ENCODE data around the gene NRCAM. TPM values are rescaled to one million over a fixed set of nuclear protein-coding genes. Genes with fewer than 3 reads are reported as not detected.

The NRCAM gene
- total and polyA plus RNA-seq, 2 of the 13 experiments (the other 11 are each of a cell fraction or from before 2014, with no cell fraction given) = 0.31 to 0.33 TPM

DNA sequence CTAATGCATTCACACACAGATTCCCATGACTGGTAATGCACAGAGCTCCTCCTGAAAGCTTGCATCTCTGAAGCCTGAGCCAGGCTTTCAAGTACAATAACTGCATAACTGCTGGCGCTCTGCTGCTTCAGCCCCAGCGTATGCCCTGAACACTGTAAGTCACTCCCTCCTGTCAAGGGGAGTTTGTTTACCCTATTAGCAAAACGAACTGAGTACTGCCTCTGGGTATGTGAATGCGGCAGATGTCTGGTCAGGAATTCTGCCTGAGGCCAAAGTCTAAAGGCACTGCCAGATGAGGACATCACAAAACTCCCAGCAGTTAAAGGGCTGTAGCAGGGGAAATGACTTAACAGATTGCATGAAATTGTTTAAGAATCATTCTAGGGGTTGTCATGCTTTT is 97.7 kb downstream of the NRCAM start (continued):
- TF ChIP-seq ZNF329 (CRISPR knock-in tag; IDR thresholded peaks at IDR 0.05; ENCODE audit: low read depth) (no peak), ASH2L (IDR thresholded peaks at IDR 0.05; ENCODE audit: insufficient read length, low read depth, low read length) (peak; percentile 59), ZEB1 (IDR thresholded peaks at IDR 0.05; ENCODE audit: insufficient replicate concordance, low read depth) (no peak), TEAD2 (CRISPR knock-in tag; IDR thresholded peaks at IDR 0.05) (no peak), ZNF331 (CRISPR knock-in tag; IDR thresholded peaks at IDR 0.05) (peak; percentile 91; the same call in 1 of the 2 replicates), ZBTB7B (CRISPR knock-in tag; IDR thresholded peaks at IDR 0.05) (peak; percentile 78; the same call in 1 of the 2 replicates), HHEX (CRISPR knock-in tag; IDR thresholded peaks at IDR 0.05) (no peak), EEA1 (CRISPR knock-in tag; IDR thresholded peaks at IDR 0.05; ENCODE audit: borderline replicate concordance) (no peak), KAT2B (IDR thresholded peaks at IDR 0.05; ENCODE audit: borderline replicate concordance, low read depth, low read length) (no peak), ETV5 (CRISPR knock-in tag; IDR thresholded peaks at IDR 0.05; ENCODE audit: borderline replicate concordance) (peak; percentile 65; the same call in 1 of the 2 replicates), SPEN (CRISPR knock-in tag; IDR thresholded peaks at IDR 0.05; ENCODE audit: low read depth) (peak; percentile 77; the same call in 1 of the 2 replicates), KLF9 (CRISPR knock-in tag; IDR thresholded peaks at IDR 0.05; ENCODE audit: low read depth) (no peak), ZNF264 (CRISPR knock-in tag; IDR thresholded peaks at IDR 0.05) (peak; percentile 90)
- TF ChIP-seq, protein P1, sequence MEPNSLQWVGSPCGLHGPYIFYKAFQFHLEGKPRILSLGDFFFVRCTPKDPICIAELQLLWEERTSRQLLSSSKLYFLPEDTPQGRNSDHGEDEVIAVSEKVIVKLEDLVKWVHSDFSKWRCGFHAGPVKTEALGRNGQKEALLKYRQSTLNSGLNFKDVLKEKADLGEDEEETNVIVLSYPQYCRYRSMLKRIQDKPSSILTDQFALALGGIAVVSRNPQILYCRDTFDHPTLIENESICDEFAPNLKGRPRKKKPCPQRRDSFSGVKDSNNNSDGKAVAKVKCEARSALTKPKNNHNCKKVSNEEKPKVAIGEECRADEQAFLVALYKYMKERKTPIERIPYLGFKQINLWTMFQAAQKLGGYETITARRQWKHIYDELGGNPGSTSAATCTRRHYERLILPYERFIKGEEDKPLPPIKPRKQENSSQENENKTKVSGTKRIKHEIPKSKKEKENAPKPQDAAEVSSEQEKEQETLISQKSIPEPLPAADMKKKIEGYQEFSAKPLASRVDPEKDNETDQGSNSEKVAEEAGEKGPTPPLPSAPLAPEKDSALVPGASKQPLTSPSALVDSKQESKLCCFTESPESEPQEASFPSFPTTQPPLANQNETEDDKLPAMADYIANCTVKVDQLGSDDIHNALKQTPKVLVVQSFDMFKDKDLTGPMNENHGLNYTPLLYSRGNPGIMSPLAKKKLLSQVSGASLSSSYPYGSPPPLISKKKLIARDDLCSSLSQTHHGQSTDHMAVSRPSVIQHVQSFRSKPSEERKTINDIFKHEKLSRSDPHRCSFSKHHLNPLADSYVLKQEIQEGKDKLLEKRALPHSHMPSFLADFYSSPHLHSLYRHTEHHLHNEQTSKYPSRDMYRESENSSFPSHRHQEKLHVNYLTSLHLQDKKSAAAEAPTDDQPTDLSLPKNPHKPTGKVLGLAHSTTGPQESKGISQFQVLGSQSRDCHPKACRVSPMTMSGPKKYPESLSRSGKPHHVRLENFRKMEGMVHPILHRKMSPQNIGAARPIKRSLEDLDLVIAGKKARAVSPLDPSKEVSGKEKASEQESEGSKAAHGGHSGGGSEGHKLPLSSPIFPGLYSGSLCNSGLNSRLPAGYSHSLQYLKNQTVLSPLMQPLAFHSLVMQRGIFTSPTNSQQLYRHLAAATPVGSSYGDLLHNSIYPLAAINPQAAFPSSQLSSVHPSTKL (CRISPR knock-in tag; IDR thresholded peaks at IDR 0.05) = peak; percentile 98
- TF ChIP-seq, protein P2, sequence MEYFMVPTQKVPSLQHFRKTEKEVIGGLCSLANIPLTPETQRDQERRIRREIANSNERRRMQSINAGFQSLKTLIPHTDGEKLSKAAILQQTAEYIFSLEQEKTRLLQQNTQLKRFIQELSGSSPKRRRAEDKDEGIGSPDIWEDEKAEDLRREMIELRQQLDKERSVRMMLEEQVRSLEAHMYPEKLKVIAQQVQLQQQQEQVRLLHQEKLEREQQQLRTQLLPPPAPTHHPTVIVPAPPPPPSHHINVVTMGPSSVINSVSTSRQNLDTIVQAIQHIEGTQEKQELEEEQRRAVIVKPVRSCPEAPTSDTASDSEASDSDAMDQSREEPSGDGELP (IDR thresholded peaks at IDR 0.05; ENCODE audit: borderline replicate concordance, low read depth) = peak; percentile 64; the same call in 1 of the 2 replicates
- TF ChIP-seq, protein P3, sequence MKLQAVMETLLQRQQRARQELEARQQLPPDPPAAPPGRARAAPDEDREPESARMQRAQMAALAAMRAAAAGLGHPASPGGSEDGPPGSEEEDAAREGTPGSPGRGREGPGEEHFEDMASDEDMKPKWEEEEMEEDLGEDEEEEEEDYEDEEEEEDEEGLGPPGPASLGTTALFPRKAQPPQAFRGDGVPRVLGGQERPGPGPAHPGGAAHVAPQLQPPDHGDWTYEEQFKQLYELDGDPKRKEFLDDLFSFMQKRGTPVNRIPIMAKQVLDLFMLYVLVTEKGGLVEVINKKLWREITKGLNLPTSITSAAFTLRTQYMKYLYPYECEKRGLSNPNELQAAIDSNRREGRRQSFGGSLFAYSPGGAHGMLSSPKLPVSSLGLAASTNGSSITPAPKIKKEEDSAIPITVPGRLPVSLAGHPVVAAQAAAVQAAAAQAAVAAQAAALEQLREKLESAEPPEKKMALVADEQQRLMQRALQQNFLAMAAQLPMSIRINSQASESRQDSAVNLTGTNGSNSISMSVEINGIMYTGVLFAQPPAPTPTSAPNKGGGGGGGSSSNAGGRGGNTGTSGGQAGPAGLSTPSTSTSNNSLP (IDR thresholded peaks at IDR 0.05; ENCODE audit: low read depth, low read length) = peak; percentile 63; the same call in 1 of the 2 replicates
- TF ChIP-seq, protein P4, sequence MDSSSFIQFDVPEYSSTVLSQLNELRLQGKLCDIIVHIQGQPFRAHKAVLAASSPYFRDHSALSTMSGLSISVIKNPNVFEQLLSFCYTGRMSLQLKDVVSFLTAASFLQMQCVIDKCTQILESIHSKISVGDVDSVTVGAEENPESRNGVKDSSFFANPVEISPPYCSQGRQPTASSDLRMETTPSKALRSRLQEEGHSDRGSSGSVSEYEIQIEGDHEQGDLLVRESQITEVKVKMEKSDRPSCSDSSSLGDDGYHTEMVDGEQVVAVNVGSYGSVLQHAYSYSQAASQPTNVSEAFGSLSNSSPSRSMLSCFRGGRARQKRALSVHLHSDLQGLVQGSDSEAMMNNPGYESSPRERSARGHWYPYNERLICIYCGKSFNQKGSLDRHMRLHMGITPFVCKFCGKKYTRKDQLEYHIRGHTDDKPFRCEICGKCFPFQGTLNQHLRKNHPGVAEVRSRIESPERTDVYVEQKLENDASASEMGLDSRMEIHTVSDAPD (CRISPR knock-in tag; IDR thresholded peaks at IDR 0.05) = no peak
- TF ChIP-seq, protein P5, sequence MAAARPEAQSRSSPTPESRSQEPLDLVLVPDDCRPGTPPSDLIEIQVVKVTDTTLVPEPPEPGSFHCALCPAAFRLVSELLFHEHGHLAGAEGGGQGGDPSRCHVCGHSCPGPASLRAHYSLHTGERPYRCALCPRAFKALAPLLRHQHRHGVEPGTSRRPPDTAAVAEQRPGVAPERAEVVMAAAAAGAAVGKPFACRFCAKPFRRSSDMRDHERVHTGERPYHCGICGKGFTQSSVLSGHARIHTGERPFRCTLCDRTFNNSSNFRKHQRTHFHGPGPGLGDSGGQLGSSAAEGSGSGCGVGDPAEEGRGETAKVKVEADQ (CRISPR knock-in tag; IDR thresholded peaks at IDR 0.05; ENCODE audit: borderline replicate concordance) = no peak
- TF ChIP-seq, protein P6, sequence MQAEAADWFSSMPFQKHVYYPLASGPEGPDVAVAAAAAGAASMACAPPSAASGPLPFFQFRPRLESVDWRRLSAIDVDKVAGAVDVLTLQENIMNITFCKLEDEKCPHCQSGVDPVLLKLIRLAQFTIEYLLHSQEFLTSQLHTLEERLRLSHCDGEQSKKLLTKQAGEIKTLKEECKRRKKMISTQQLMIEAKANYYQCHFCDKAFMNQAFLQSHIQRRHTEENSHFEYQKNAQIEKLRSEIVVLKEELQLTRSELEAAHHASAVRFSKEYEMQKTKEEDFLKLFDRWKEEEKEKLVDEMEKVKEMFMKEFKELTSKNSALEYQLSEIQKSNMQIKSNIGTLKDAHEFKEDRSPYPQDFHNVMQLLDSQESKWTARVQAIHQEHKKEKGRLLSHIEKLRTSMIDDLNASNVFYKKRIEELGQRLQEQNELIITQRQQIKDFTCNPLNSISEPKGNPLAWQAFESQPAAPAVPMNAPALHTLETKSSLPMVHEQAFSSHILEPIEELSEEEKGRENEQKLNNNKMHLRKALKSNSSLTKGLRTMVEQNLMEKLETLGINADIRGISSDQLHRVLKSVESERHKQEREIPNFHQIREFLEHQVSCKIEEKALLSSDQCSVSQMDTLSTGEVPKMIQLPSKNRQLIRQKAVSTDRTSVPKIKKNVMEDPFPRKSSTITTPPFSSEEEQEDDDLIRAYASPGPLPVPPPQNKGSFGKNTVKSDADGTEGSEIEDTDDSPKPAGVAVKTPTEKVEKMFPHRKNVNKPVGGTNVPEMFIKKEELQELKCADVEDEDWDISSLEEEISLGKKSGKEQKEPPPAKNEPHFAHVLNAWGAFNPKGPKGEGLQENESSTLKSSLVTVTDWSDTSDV (CRISPR knock-in tag; IDR thresholded peaks at IDR 0.05) = no peak; the same call in 1 of the 2 replicates

Data from HepG2 (cell line).